Type B pancreatic cell (in vitro differentiated cells): Measurements from ENCODE around the gene LRRC31. TPM values are rescaled to one million over a fixed set of nuclear protein-coding genes. Genes with fewer than 3 reads are reported as not detected.

Source experiments
- DNase-seq: peaks from one replicate; pipeline ENCODE4 v3.0.0; 2021; ENCODE audit warnings: mixed read lengths; ENCODE audit not compliant: unreplicated experiment; ENCODE audit errors: extremely low spot score
- H3K27ac Mint-ChIP-seq: 2 replicates; pipeline ENCODE4 v1.8.0; 2021; ENCODE audit warnings: mild to moderate bottlenecking, mixed read lengths
- H3K27me3 Mint-ChIP-seq: 2 replicates; pipeline ENCODE4 v1.8.0; 2021; ENCODE audit warnings: mixed read lengths
- H3K36me3 Mint-ChIP-seq: 2 replicates; pipeline ENCODE4 v1.8.0; 2021; ENCODE audit warnings: mixed read lengths
- H3K4me1 Mint-ChIP-seq: one replicate; pipeline ENCODE4 v1.8.0; 2021; ENCODE audit warnings: mixed read lengths; ENCODE audit not compliant: unreplicated experiment
- H3K4me3 Mint-ChIP-seq: 2 replicates; pipeline ENCODE4 v1.8.0; 2021; ENCODE audit warnings: mild to moderate bottlenecking, mixed read lengths
- H3K9me3 Mint-ChIP-seq: 2 replicates; pipeline ENCODE4 v1.8.0; 2021; ENCODE audit warnings: mixed read lengths
- CTCF ChIP-seq: fragments of 200-600 bp; sonication (generic); conservative IDR thresholded peaks from 2 replicates; pipeline ENCODE4 v1.5.0; 2021; ENCODE audit warnings: antibody characterized with exemption, mild to moderate bottlenecking
- total RNA-seq: library from RNA; stranded (reverse); gene quantifications from 2 replicates; pipeline ENCODE4 v1.2.1, GENCODE V29; 2021; ENCODE audit warnings: low replicate concordance

LRRC31 gene
- total RNA-seq, 1 donor from 2014 or later, result 1.4 TPM

- H3K36me3 Mint-ChIP-seq, result peaks cover 6% of the 10 kb centered on the region
- H3K9me3 Mint-ChIP-seq, result no peaks in the 10 kb centered on the region
- H3K27me3 Mint-ChIP-seq, result no peaks in the 10 kb centered on the region
These were observed 65.1 kb downstream of the LRRC31 start for GRCh38 chr3:169804681-169805080.

GRCh38 chr3:169792359-169792758 lies 77.4 kb downstream of the LRRC31 start:
- H3K4me3 Mint-ChIP-seq, result no peak overlapping the region
- no peak overlapping the region for H3K27ac Mint-ChIP-seq
- H3K27me3 Mint-ChIP-seq, result no peaks in the 10 kb centered on the region
- no peaks in the 10 kb centered on the region for H3K4me1 Mint-ChIP-seq
- no peaks in the 10 kb centered on the region for H3K9me3 Mint-ChIP-seq
- DNase-seq, result no peak
- no peak for TF ChIP-seq CTCF
- H3K36me3 Mint-ChIP-seq, result peaks cover 8% of the 10 kb centered on the region

More at GRCh38 chr3:169804681-169805080, 65.1 kb downstream of the LRRC31 start:
- TF ChIP-seq CTCF, result no peak
- Mint-ChIP-seq H3K4me1 (peaks cover 4% of the 10 kb centered on the region), H3K4me3 (no peak overlapping the region), H3K27ac (no peak overlapping the region)
- no peak for DNase-seq

GRCh38 chr3:169790687-169791429 lies 78.9 kb downstream of the LRRC31 start:
- TF ChIP-seq CTCF, result no peak
- no peaks in the 10 kb centered on the region for H3K9me3 Mint-ChIP-seq
- DNase-seq, result no peak
- H3K4me3 Mint-ChIP-seq, result no peak overlapping the region
- H3K36me3 Mint-ChIP-seq, result peaks cover 14% of the 10 kb centered on the region
- no peak overlapping the region for H3K27ac Mint-ChIP-seq
- no peaks in the 10 kb centered on the region for H3K27me3 Mint-ChIP-seq
- H3K4me1 Mint-ChIP-seq, result no peaks in the 10 kb centered on the region

GRCh38 chr3:169790219-169790618 lies 79.5 kb downstream of the LRRC31 start:
- H3K36me3 Mint-ChIP-seq, result peaks cover 19% of the 10 kb centered on the region
- no peaks in the 10 kb centered on the region for H3K27me3 Mint-ChIP-seq
- TF ChIP-seq CTCF, result no peak
- H3K4me1 Mint-ChIP-seq, result no peaks in the 10 kb centered on the region
- no peaks in the 10 kb centered on the region for H3K9me3 Mint-ChIP-seq
- no peak overlapping the region for H3K4me3 Mint-ChIP-seq
- DNase-seq, result no peak
- no peak overlapping the region for H3K27ac Mint-ChIP-seq

Other genes starting within 250 kb of the LRRC31 start
- 21.1 and 51.1 TPM in 2 replicates for gene MECOM, start 206.2 kb downstream of the LRRC31 start, total RNA-seq
- gene TERC, start 104.9 kb downstream of the LRRC31 start, total RNA-seq, result 2.3 and 11.7 TPM in 2 replicates
- 1.8 and 2.1 TPM in 2 replicates for gene ACTRT3, start 100.4 kb downstream of the LRRC31 start, total RNA-seq
- gene MYNN, start 96.5 kb downstream of the LRRC31 start, total RNA-seq, result 15.7 and 18.2 TPM in 2 replicates
- gene LRRIQ4, start 57.1 kb downstream of the LRRC31 start, total RNA-seq, result not detected in 2 replicates
- 2.7 and 4.0 TPM in 2 replicates for gene LRRC34, start 57.0 kb downstream of the LRRC31 start, total RNA-seq
- gene SAMD7, start 41.6 kb upstream of the LRRC31 start, total RNA-seq, result not detected in 2 replicates
- 85.9 and 101 TPM in 2 replicates for gene SEC62, start 96.9 kb upstream of the LRRC31 start, total RNA-seq
- 7.3 and 13.1 TPM in 2 replicates for gene GPR160, start 168.1 kb upstream of the LRRC31 start, total RNA-seq